K562 (cell line): ENCODE data around the gene VASH2.

ENCODE experiments used
- CHD2 ChIP-seq: IDR thresholded peaks from 2 replicates; pipeline ENCODE4 v1.6.1; 2011; ENCODE audit warnings: low read depth, low read length
- CTCF ChIP-seq, 3 experiments: IDR thresholded peaks in 2 of 3; conservative IDR thresholded peaks in 1 of 3; 2 replicates each; pipeline ENCODE4 v1.5.1; 2011 to 2012; ENCODE audit warnings: low read length in 3 of 3, mild to moderate bottlenecking in 3 of 3, control low read depth in 2 of 3, improper control_type of control experiment in 1 of 3, inconsistent platforms in 1 of 3, low read depth in 1 of 3, mixed read lengths in 1 of 3, moderate library complexity in 1 of 3; ENCODE audit not compliant: insufficient read depth in 2 of 3
- EP300 ChIP-seq: IDR thresholded peaks from 2 replicates; pipeline ENCODE4 v1.6.1; 2012; ENCODE audit warnings: low read length, improper control_type of control experiment
- ESRRA ChIP-seq: fragments of 450-650 bp; IDR thresholded peaks from 2 replicates; pipeline ENCODE4 v1.6.1; 2014; ENCODE audit warnings: low read depth, mild to moderate bottlenecking, moderate library complexity, borderline replicate concordance
- FOXM1 ChIP-seq, 2 experiments: fragments of 450-650 bp in 1 of 2; sonication (generic) in 1 of 2; formaldehyde crosslinking in 1 of 2; IDR thresholded peaks; 2 replicates each; pipeline versions ENCODE4 v1.6.1 to v1.9.0; 2017 to 2022; ENCODE audit warnings: low read depth in 2 of 2, mild to moderate bottlenecking in 2 of 2, missing genetic modification reagents in 1 of 2, moderate library complexity in 1 of 2
- GMEB1 ChIP-seq: fragments of 250-450 bp; sonication (Bioruptor Pico); IDR thresholded peaks from 2 replicates; pipeline ENCODE4 v1.4.0; 2020; ENCODE audit warnings: mild to moderate bottlenecking
- NCOR1 ChIP-seq: fragments of 450-650 bp; IDR thresholded peaks from 2 replicates; pipeline ENCODE4 v1.6.1; 2016; ENCODE audit warnings: mild to moderate bottlenecking, moderate library complexity
- ZNF24 ChIP-seq: fragments of 450-650 bp; IDR thresholded peaks from 2 replicates; pipeline ENCODE4 v1.6.1; 2016

- no peak for TF ChIP-seq EP300
- no peak for TF ChIP-seq ZNF24
- no peak for TF ChIP-seq CHD2
- no peak for TF ChIP-seq GMEB1
- TF ChIP-seq FOXM1 (IDR thresholded peaks at IDR 0.05; ENCODE audit: low read depth) = no peak
- TF ChIP-seq FOXM1 (CRISPR knock-in tag; IDR thresholded peaks at IDR 0.05; ENCODE audit: low read depth) = no peak
- TF ChIP-seq ESRRA = no peak
- TF ChIP-seq CTCF (IDR thresholded peaks at IDR 0.05 in 2 of 3, conservative IDR thresholded peaks at IDR 0.05 in 1 of 3; ENCODE audit: insufficient read depth in 2 of 3, low read depth in 1 of 3, low read length in 3 of 3) = no peak
- TF ChIP-seq NCOR1 = no peak
Observed at GRCh38 chr1:212938846-212939245, 11.5 kb upstream of the VASH2 start.
